KMS-11 (cell line): ENCODE measurements around the gene POLN.

Experiments used
- H2AFZ ChIP-seq: fragments of 200-600 bp; sonication (generic); 2 replicates; pipeline ENCODE4 v1.6.1; 2016; ENCODE audit warnings: antibody characterized with exemption, mixed run types, low read depth
- H3K27ac ChIP-seq: fragments of 200-600 bp; sonication (generic); 2 replicates; pipeline ENCODE4 v1.6.1; 2016; ENCODE audit warnings: mild to moderate bottlenecking, mixed run types
- H3K27me3 ChIP-seq: fragments of 200-600 bp; sonication (generic); 2 replicates; pipeline ENCODE4 v1.6.1; 2017; ENCODE audit warnings: mild to moderate bottlenecking, low read depth, mixed run types, moderate library complexity; ENCODE audit not compliant: insufficient read depth
- H3K36me3 ChIP-seq: fragments of 200-600 bp; sonication (generic); 2 replicates; pipeline ENCODE4 v1.6.1; 2017; ENCODE audit warnings: mild to moderate bottlenecking, mixed run types; ENCODE audit not compliant: insufficient read depth
- H3K4me1 ChIP-seq: fragments of 200-600 bp; sonication (generic); 2 replicates; pipeline ENCODE4 v1.6.1; 2016; ENCODE audit warnings: mild to moderate bottlenecking, low read depth, mixed run types; ENCODE audit not compliant: poor library complexity, severe bottlenecking
- H3K4me2 ChIP-seq: fragments of 200-600 bp; sonication (generic); 2 replicates; pipeline ENCODE4 v1.7.0; 2016; ENCODE audit warnings: mild to moderate bottlenecking, mixed run types
- H3K4me3 ChIP-seq: fragments of 200-600 bp; sonication (generic); IDR thresholded peaks from 2 replicates; pipeline ENCODE4 v1.6.1; 2017; ENCODE audit warnings: low read depth, low read length, mixed read lengths; ENCODE audit not compliant: insufficient read depth
- H3K79me2 ChIP-seq: fragments of 200-600 bp; sonication (generic); 2 replicates; pipeline ENCODE4 v1.6.1; 2016; ENCODE audit warnings: low read depth, mixed run types; ENCODE audit not compliant: insufficient read depth
- H3K9ac ChIP-seq: fragments of 200-600 bp; sonication (generic); 2 replicates; pipeline ENCODE4 v1.6.1; 2016; ENCODE audit warnings: mild to moderate bottlenecking, mixed run types
- H4K20me1 ChIP-seq: fragments of 200-600 bp; sonication (generic); 2 replicates; pipeline ENCODE4 v1.6.1; 2016; ENCODE audit warnings: mild to moderate bottlenecking, mixed run types; ENCODE audit not compliant: insufficient read depth
- TF ChIP-seq, protein P1 (sequence below): fragments of 200-600 bp; sonication (generic); conservative IDR thresholded peaks from 2 replicates; pipeline ENCODE4 v1.6.1; 2017; ENCODE audit warnings: low read depth, mild to moderate bottlenecking, antibody characterized with exemption, low read length, moderate library complexity, mixed read lengths

The POLN gene

GRCh38 chr4:2273221-2273620, 31.3 kb upstream of the POLN start:
- Histone ChIP-seq H3K4me2 (no peak overlapping the region), H3K9ac (no peak overlapping the region), H3K27me3 (no peaks in the 10 kb centered on the region), H3K4me3 (no peak overlapping the region), H3K4me1 (no peaks in the 10 kb centered on the region), H3K27ac (no peak overlapping the region), H2AFZ (no peak overlapping the region), H4K20me1 (no peaks in the 10 kb centered on the region), H3K36me3 (no peaks in the 10 kb centered on the region), H3K79me2 (no peaks in the 10 kb centered on the region)
- TF ChIP-seq, protein P1, sequence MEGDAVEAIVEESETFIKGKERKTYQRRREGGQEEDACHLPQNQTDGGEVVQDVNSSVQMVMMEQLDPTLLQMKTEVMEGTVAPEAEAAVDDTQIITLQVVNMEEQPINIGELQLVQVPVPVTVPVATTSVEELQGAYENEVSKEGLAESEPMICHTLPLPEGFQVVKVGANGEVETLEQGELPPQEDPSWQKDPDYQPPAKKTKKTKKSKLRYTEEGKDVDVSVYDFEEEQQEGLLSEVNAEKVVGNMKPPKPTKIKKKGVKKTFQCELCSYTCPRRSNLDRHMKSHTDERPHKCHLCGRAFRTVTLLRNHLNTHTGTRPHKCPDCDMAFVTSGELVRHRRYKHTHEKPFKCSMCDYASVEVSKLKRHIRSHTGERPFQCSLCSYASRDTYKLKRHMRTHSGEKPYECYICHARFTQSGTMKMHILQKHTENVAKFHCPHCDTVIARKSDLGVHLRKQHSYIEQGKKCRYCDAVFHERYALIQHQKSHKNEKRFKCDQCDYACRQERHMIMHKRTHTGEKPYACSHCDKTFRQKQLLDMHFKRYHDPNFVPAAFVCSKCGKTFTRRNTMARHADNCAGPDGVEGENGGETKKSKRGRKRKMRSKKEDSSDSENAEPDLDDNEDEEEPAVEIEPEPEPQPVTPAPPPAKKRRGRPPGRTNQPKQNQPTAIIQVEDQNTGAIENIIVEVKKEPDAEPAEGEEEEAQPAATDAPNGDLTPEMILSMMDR, result no peak

- TF ChIP-seq, protein P1, result no peak
- Histone ChIP-seq H3K79me2 (no peaks in the 10 kb centered on the region), H3K36me3 (no peaks in the 10 kb centered on the region), H3K4me1 (no peaks in the 10 kb centered on the region), H3K27ac (no peak overlapping the region), H3K27me3 (no peaks in the 10 kb centered on the region), H3K9ac (no peak overlapping the region), H4K20me1 (no peaks in the 10 kb centered on the region), H2AFZ (no peak overlapping the region), H3K4me2 (no peak overlapping the region), H3K4me3 (no peak overlapping the region)
Measured at GRCh38 chr4:2272828-2273120, 30.9 kb upstream of the POLN start.

- Histone ChIP-seq H3K27me3 (no peaks in the 10 kb centered on the region), H3K4me3 (no peak overlapping the region), H3K4me2 (no peak overlapping the region), H2AFZ (no peak overlapping the region), H3K4me1 (no peaks in the 10 kb centered on the region), H4K20me1 (no peaks in the 10 kb centered on the region), H3K36me3 (no peaks in the 10 kb centered on the region), H3K27ac (no peak overlapping the region), H3K9ac (no peak overlapping the region), H3K79me2 (no peaks in the 10 kb centered on the region)
- TF ChIP-seq, protein P1, result no peak
Measured at GRCh38 chr4:2272026-2272827, 30.3 kb upstream of the POLN start.

DNA sequence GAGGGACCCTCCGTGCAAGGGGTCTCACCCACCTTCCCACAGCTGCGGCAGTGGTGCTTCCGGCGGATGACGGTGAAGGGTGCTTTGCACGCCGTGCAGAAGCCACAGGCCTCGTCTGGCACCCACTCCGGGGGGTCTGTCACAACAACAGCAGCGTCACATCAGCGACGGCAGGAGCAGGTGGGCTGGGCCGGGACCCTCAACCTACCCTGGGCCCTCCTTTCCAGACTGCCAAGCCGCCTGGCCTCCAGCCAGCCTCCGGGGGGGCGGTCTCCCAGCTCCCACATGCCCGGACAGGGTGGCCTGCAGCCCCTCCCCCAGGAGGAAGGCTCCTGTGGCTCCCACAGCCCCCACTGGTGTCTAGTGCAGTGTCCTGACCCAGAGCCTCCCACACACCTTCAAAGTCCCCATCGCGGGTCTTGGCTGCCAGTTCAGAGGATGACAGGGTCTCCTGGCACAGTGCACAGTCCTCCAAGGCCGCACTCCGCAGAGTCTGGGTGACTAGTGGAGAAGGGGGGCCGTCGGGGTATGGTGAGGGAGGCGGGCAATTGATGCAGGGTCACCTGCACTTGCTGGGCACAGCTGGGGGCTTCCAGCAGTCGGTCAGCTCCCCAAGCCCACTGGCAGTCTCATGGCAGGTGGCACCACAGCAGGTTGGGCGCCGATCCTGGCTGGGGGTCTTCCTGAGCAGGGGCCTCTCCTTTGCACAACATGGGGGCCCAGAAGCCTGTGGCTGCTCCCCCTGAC, 29.5 kb upstream of the POLN start:
- H3K4me3 ChIP-seq, result no peak overlapping the region
- H3K79me2 ChIP-seq, result no peaks in the 10 kb centered on the region
- no peak overlapping the region for H3K27ac ChIP-seq
- H3K4me2 ChIP-seq, result no peak overlapping the region
- H3K4me1 ChIP-seq, result no peaks in the 10 kb centered on the region
- no peaks in the 10 kb centered on the region for H3K36me3 ChIP-seq
- no peaks in the 10 kb centered on the region for H3K27me3 ChIP-seq
- TF ChIP-seq, protein P1, result no peak
- no peak overlapping the region for H2AFZ ChIP-seq
- H4K20me1 ChIP-seq, result no peaks in the 10 kb centered on the region
- no peak overlapping the region for H3K9ac ChIP-seq
